ENCODE data around the gene ELL. TPM values are rescaled to one million over a fixed set of nuclear protein-coding genes. Genes with fewer than 3 reads are reported as not detected.
A peak's percentile ranks its signal among the peaks of the same experiment; 100 is the strongest.

The ELL gene
- total and polyA plus RNA-seq, 9 of the 15 experiments (the other 6 are each of a cell fraction or from before 2014, with no cell fraction given) = 0.24 to 22.5 (median 4.1) TPM

GRCh38 chr19:18416778-18417249, 105.1 kb downstream of the ELL start (continued):
- TF ChIP-seq ZNF609 (CRISPR knock-in tag; IDR thresholded peaks at IDR 0.05; ENCODE audit: borderline replicate concordance) (no peak), ZFPM2 (CRISPR knock-in tag; IDR thresholded peaks at IDR 0.05) (no peak), SAFB (IDR thresholded peaks at IDR 0.05; ENCODE audit: borderline replicate concordance, low read depth, low read length) (no peak), VEZF1 (CRISPR knock-in tag; IDR thresholded peaks at IDR 0.05) (peak; percentile 80), ZNF134 (CRISPR knock-in tag; conservative IDR thresholded peaks at IDR 0.05) (no peak), HMGN3 (IDR thresholded peaks at IDR 0.05; ENCODE audit: borderline replicate concordance, extremely low read depth, insufficient read length, low read depth, low read length) (no peak), ZNF197 (CRISPR knock-in tag; IDR thresholded peaks at IDR 0.05; ENCODE audit: low read depth) (no peak), HCFC1 (IDR thresholded peaks at IDR 0.05; ENCODE audit: low read depth, low read length) (peak; percentile 26; the same call in 1 of the 2 replicates), SP2 (IDR thresholded peaks at IDR 0.05; ENCODE audit: extremely low read depth, low read depth, low read length, poor library complexity, severe bottlenecking) (no peak), POLR2B (IDR thresholded peaks at IDR 0.05; ENCODE audit: low read depth, partially characterized antibody) (no peak), ZBTB7A (IDR thresholded peaks at IDR 0.05; ENCODE audit: borderline replicate concordance, control insufficient read depth, low read depth, low read length) (peak; percentile 64), PRDM10 (IDR thresholded peaks at IDR 0.05; ENCODE audit: partially characterized antibody) (no peak), TBL1XR1 (IDR thresholded peaks at IDR 0.05; ENCODE audit: low read length in 2 of 2) (peak in 1 of 2 experiments; percentile 44; a peak in 1 of 4 replicates), ZNF75A (CRISPR knock-in tag; IDR thresholded peaks at IDR 0.05) (no peak), STAT6 (CRISPR knock-in tag; IDR thresholded peaks at IDR 0.05) (no peak)
